ENCODE measurements around the gene GEN1. TPM values are rescaled to one million over a fixed set of nuclear protein-coding genes. Genes with fewer than 3 reads are reported as not detected.

GEN1 gene, protein sequence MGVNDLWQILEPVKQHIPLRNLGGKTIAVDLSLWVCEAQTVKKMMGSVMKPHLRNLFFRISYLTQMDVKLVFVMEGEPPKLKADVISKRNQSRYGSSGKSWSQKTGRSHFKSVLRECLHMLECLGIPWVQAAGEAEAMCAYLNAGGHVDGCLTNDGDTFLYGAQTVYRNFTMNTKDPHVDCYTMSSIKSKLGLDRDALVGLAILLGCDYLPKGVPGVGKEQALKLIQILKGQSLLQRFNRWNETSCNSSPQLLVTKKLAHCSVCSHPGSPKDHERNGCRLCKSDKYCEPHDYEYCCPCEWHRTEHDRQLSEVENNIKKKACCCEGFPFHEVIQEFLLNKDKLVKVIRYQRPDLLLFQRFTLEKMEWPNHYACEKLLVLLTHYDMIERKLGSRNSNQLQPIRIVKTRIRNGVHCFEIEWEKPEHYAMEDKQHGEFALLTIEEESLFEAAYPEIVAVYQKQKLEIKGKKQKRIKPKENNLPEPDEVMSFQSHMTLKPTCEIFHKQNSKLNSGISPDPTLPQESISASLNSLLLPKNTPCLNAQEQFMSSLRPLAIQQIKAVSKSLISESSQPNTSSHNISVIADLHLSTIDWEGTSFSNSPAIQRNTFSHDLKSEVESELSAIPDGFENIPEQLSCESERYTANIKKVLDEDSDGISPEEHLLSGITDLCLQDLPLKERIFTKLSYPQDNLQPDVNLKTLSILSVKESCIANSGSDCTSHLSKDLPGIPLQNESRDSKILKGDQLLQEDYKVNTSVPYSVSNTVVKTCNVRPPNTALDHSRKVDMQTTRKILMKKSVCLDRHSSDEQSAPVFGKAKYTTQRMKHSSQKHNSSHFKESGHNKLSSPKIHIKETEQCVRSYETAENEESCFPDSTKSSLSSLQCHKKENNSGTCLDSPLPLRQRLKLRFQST
- total RNA-seq: 1 to 10 TPM; 4.5 to 9.1 (median 5.9) TPM

DNA sequence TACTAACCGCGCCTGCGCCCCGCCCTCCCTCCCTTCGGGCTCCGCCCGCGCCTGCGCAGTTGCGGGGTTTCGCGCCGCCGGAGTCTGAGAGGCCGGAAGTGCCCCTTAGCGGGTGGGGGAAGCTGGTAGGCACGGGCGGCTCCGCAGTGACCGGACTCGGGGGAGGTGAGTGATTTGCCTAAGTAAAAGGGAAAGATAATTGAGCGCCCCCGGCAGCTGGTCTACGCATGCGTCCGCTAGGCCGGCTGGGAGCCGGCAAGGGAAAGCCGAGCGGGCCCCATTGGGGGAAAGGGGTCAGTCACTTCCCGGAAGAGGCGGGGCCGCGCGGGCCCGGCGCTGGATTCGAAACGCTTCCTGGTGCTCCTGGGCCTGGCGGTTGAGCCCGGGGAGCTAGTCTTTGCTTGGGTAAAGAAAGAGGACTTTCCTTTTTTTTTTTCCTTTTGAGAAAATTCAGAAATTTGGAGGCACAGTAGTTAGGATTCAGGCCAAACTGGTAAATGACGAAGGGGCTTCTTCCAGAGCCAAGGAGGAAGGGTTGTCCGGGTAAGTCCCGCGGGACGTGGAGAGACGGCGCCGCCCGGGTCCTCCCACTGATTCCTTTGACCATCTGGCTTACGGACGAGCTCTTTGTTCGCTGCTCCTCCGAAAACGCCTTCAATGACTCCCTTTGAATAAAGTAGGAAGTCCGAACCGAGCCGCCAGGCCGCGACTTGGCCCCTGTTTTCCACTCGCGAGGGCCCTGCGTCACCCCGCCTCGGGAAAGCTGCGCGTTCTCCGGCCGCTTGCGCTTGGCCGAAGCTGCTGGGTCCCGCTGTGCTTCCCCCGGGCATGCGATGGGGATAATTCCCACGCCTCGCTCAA, at the start of gene GEN1, which contains the start of gene SMC6:
Gene GEN1, plus strand, starts transcription at position 336 of the 861 bp plus-strand sequence. CDS start 5,806 bp downstream, outside the sequence.
Gene SMC6, minus strand, starts transcription at position 8 of the 861 bp plus-strand sequence. CDS start 7,864 bp downstream, outside the sequence.
- TF ChIP-seq CTCF (IDR thresholded peaks at IDR 0.05; ENCODE audit: low read depth): no peak

DNA sequence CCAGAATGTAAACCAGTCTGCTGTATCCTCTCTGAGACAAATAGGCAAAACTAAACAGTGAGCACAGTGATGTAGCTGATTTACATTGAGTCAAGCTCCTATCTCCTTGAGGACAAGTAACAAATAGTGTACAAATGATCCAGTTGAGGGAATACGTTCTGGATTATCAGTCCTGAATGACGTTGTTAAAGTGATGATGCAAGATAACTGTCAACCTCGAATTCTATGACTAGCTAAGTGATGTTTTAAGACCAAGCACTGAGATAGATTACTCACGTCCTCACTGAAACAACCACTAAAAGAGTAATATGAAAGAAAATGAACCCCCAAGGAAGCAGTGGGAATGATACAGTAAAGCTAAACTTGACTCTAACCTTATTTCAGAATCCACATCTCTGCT, 47.1 kb upstream of the GEN1 start:
- TF ChIP-seq CTCF (IDR thresholded peaks at IDR 0.05; ENCODE audit: low read depth): no peak

GRCh38 chr2:17708501-17708900, 45.4 kb upstream of the GEN1 start:
- no peak for TF ChIP-seq CTCF (IDR thresholded peaks at IDR 0.05; ENCODE audit: low read depth)

- TF ChIP-seq CTCF (IDR thresholded peaks at IDR 0.05; ENCODE audit: low read depth): no peak
These were observed 44.0 kb upstream of the GEN1 start for GRCh38 chr2:17709897-17710296.

GRCh38 chr2:17710547-17711248, 43.2 kb upstream of the GEN1 start:
- TF ChIP-seq CTCF (IDR thresholded peaks at IDR 0.05; ENCODE audit: low read depth): no peak

- no peak for TF ChIP-seq CTCF (IDR thresholded peaks at IDR 0.05; ENCODE audit: low read depth)
These were observed 40.6 kb upstream of the GEN1 start for GRCh38 chr2:17713291-17713690.
